Endothelial cell of umbilical vein (primary cell): ENCODE data around the gene PITPNM1. TPM values are rescaled to one million over a fixed set of nuclear protein-coding genes. Genes with fewer than 3 reads are reported as not detected.

Experiments
- BruUV-seq: library from RNA; stranded (reverse); fragments of 400-500 nt; replicated peaks from 2 replicates; lab custom pipeline; 2021; lab: Mats Ljungman, UMichigan
- CTCF ChIA-PET: fragments of 300-600, 350-600 bp; sonication (Branson Sonifier 250); formaldehyde crosslinking; loops from one replicate; lab custom pipeline; 2021; ENCODE audit warnings: antibody characterized with exemption, inconsistent platforms; lab: Charles Lee
- POLR2A ChIA-PET: fragments of 300-600, 350-600 bp; sonication (Branson Sonifier 250); formaldehyde crosslinking; loops from one replicate; lab custom pipeline; 2021; ENCODE audit warnings: antibody characterized with exemption, inconsistent platforms; lab: Charles Lee
- DNase-seq: peaks from one replicate; pipeline ENCODE4 v3.0.0-alpha.2; 2011; ENCODE audit warnings: low read depth, low spot score
- FAIRE-seq: peaks from 2 replicates; lab custom pipeline; 2011; peaks lifted over from hg19 to GRCh38; lab: Jason Lieb, UNC
- H2AFZ ChIP-seq: 2 replicates; pipeline ENCODE4 v1.6.0; 2012; ENCODE audit warnings: low read depth, low read length, control low read depth, inconsistent platforms
- H3K27ac ChIP-seq: 2 replicates; pipeline ENCODE4 v1.5.1; 2011; ENCODE audit warnings: low read depth, mild to moderate bottlenecking, control low read depth, low read length, moderate library complexity; ENCODE audit not compliant: insufficient read depth
- H3K27me3 ChIP-seq, 2 experiments: 2 replicates each; pipeline versions ENCODE4 v1.6.0 to v1.6.1; 2011; ENCODE audit warnings: low read length in 2 of 2, mixed read lengths in 1 of 2; ENCODE audit not compliant: control insufficient read depth in 2 of 2, insufficient read depth in 2 of 2
- H3K36me3 ChIP-seq, 2 experiments: 2 replicates in 1 of 2; 3 replicates in 1 of 2; pipeline ENCODE4 v1.5.1; 2011; ENCODE audit warnings: low read length in 2 of 2, mild to moderate bottlenecking in 1 of 2, moderate library complexity in 1 of 2; ENCODE audit not compliant: control insufficient read depth in 2 of 2, insufficient read depth in 2 of 2; ENCODE audit errors: extremely low read depth in 1 of 2
- H3K4me1 ChIP-seq: 3 replicates; pipeline ENCODE4 v1.5.1; 2011; ENCODE audit warnings: mild to moderate bottlenecking, low read length; ENCODE audit not compliant: control insufficient read depth, insufficient read depth; ENCODE audit errors: extremely low read depth
- H3K4me2 ChIP-seq: 2 replicates; pipeline ENCODE4 v1.6.1; 2011; ENCODE audit warnings: low read length, control low read depth, mixed read lengths; ENCODE audit not compliant: insufficient read depth
- H3K4me3 ChIP-seq, 3 experiments: fragments of 200-600 bp in 1 of 3; sonication (generic), shearing (Covaris generic) in 1 of 3; replicated peaks in 1 of 3; 2 replicates each; pipeline ENCODE4 v1.5.1; 2011 to 2016; ENCODE audit warnings: control low read depth in 3 of 3, low read length in 3 of 3, mild to moderate bottlenecking in 2 of 3, inconsistent platforms in 1 of 3, low read depth in 1 of 3, moderate library complexity in 1 of 3; ENCODE audit not compliant: insufficient read depth in 1 of 3
- H3K79me2 ChIP-seq: 2 replicates; pipeline ENCODE4 v1.6.0; 2012; ENCODE audit warnings: low read length, inconsistent platforms; ENCODE audit not compliant: control insufficient read depth, insufficient read depth
- H3K9ac ChIP-seq: replicated peaks from 2 replicates; pipeline ENCODE3; 2011; ENCODE audit warnings: low read length, control low read depth; ENCODE audit not compliant: insufficient read depth; ENCODE audit errors: extremely low read depth
- H3K9me1 ChIP-seq: replicated peaks from 3 replicates; pipeline ENCODE4 v1.6.0; 2011; ENCODE audit warnings: mild to moderate bottlenecking, low read length; ENCODE audit not compliant: control insufficient read depth, insufficient read depth; ENCODE audit errors: extremely low read depth
- H3K9me3 ChIP-seq: replicated peaks from 2 replicates; pipeline ENCODE4 v1.5.1; 2012; ENCODE audit warnings: low read length, inconsistent platforms; ENCODE audit not compliant: control insufficient read depth, insufficient read depth
- H4K20me1 ChIP-seq: replicated peaks from 2 replicates; pipeline ENCODE3; 2011; ENCODE audit warnings: mild to moderate bottlenecking, low read length; ENCODE audit not compliant: control insufficient read depth, insufficient read depth; ENCODE audit errors: extremely low read depth
- CTCF ChIP-seq, 2 donors: IDR thresholded peaks; 1 replicate in 1 of 2; 2 replicates in 1 of 2; pipeline ENCODE4 v1.5.1; 2011; ENCODE audit warnings: low read length in 2 of 2, mild to moderate bottlenecking in 2 of 2, moderate library complexity in 2 of 2, control low read depth in 1 of 2, inconsistent platforms in 1 of 2, low read depth in 1 of 2; ENCODE audit not compliant: insufficient read depth in 1 of 2; ENCODE audit errors: extremely low read depth in 1 of 2
- EZH2 ChIP-seq: IDR thresholded peaks from 2 replicates; pipeline ENCODE4 v1.6.1; 2012; ENCODE audit warnings: borderline replicate concordance, low read depth, mild to moderate bottlenecking, moderate library complexity, low read length, inconsistent platforms; ENCODE audit not compliant: severe bottlenecking
- FOS ChIP-seq: IDR thresholded peaks from 2 replicates; pipeline ENCODE4 v1.6.1; 2011; ENCODE audit warnings: mild to moderate bottlenecking, low read length, moderate library complexity, borderline replicate concordance; ENCODE audit not compliant: insufficient read depth
- GATA2 ChIP-seq: IDR thresholded peaks from 2 replicates; pipeline ENCODE4 v1.7.0; 2011; ENCODE audit warnings: low read depth, mild to moderate bottlenecking, moderate library complexity, mixed read lengths, low read length; ENCODE audit not compliant: insufficient read length, insufficient read depth
- JUN ChIP-seq: IDR thresholded peaks from 2 replicates; pipeline ENCODE4 v1.6.1; 2011; ENCODE audit warnings: borderline replicate concordance, low read depth; ENCODE audit not compliant: insufficient read length, insufficient read depth
- MAX ChIP-seq: IDR thresholded peaks from 2 replicates; pipeline ENCODE4 v1.6.1; 2011; ENCODE audit not compliant: insufficient read depth, insufficient read length
- MYC ChIP-seq: IDR thresholded peaks from one replicate; pipeline ENCODE4 v1.6.1; 2011; ENCODE audit warnings: mild to moderate bottlenecking, low read depth, low read length
- POLR2A ChIP-seq: IDR thresholded peaks from 2 replicates; pipeline ENCODE4 v1.6.1; 2012; ENCODE audit warnings: low read depth, mild to moderate bottlenecking, control low read depth, low read length
- POLR2AphosphoS5 ChIP-seq: IDR thresholded peaks from 2 replicates; pipeline ENCODE4 v1.6.1; 2012; ENCODE audit warnings: low read depth, mild to moderate bottlenecking, control low read depth, low read length, moderate library complexity; ENCODE audit not compliant: insufficient read depth
- dilution Hi-C: fragments of 300-500 bp; cut with MboI; formaldehyde crosslinking; loops from one replicate; pipeline ENCODE4 v1.15.0; 2019; ENCODE audit warnings: low sequenced_read_pairs; ENCODE audit not compliant: extremely low pct_ligation_motif_present
- intact Hi-C: fragments of 100-400 bp; cut with micrococcal nuclease; formaldehyde crosslinking; loops from one replicate; pipeline ENCODE4 v1.10.0; 2022
- polyA plus RNA-seq, 4 experiments: library from polyadenylated mRNA; depleted of rRNA in 3 of 4; stranded (reverse) in 3 of 4; unstranded in 1 of 4; fragments of >200 nt; gene quantifications; 2 replicates each; pipeline versions ENCODE4 v1.2.1 to v1.2.3, GENCODE V29; 2011 to 2012; ENCODE audit warnings: missing spikeins in 1 of 4
- total RNA-seq: library from RNA; stranded (reverse); gene quantifications from 2 replicates; pipeline ENCODE4 v1.2.3, GENCODE V29; 2021

PITPNM1 gene
- total and polyA plus RNA-seq, 2 donors (not counting 3 experiments of a cell fraction or from before 2014, with no cell fraction given): 16.5 to 26.4 TPM

GRCh38 chr11:67493548-67494370 lies 11.4 kb downstream of the PITPNM1 start:
- no peaks in the 10 kb centered on the region for H3K27me3 ChIP-seq
- FAIRE-seq (no peak), DNase-seq (no peak)
- H4K20me1 ChIP-seq: no peaks in the 10 kb centered on the region
- H3K9me3 ChIP-seq: no peaks in the 10 kb centered on the region
- no peak overlapping the region for H2AFZ ChIP-seq
- dilution Hi-C loops: no loop called here
- H3K36me3 ChIP-seq: peaks cover 0 to 9% of the 10 kb centered on the region in 2 experiments
- no TSS peak for BruUV-seq
- intact Hi-C loops: no loop called here
- ChIA-PET POLR2A (no interaction called here), CTCF (no interaction called here)
- H3K27ac ChIP-seq: no peak overlapping the region
- TF ChIP-seq EZH2 (no peak), POLR2A (no peak), MAX (no peak), MYC (no peak), GATA2 (no peak), JUN (no peak), POLR2AphosphoS5 (no peak), FOS (no peak), CTCF (IDR thresholded peaks at IDR 0.05; ENCODE audit: extremely low read depth in 1 of 2, insufficient read depth in 1 of 2, low read depth in 1 of 2, low read length in 2 of 2) (no peak)
- H3K4me1 ChIP-seq: no peaks in the 10 kb centered on the region
- H3K79me2 ChIP-seq: no peaks in the 10 kb centered on the region
- no peak overlapping the region for H3K9ac ChIP-seq
- no peak overlapping the region for H3K4me3 ChIP-seq
- no peak overlapping the region for H3K4me2 ChIP-seq
- no peaks in the 10 kb centered on the region for H3K9me1 ChIP-seq
